GM12878 (cell line): ENCODE results near the gene CLN6. TPM values are rescaled to one million over a fixed set of nuclear protein-coding genes. Genes with fewer than 3 reads are reported as not detected.

ENCODE experiments used
- ATAC-seq: fragments of 200-7000 bp; cut with Tn5 transposase; 3 replicates; pipeline ENCODE4 v1.9.1; 2020; ENCODE audit warnings: mild to moderate bottlenecking, moderate library complexity
- BruUV-seq: library from RNA; stranded (reverse); fragments of 400-500 nt; replicated peaks from 2 replicates; lab custom pipeline; 2021; lab: Mats Ljungman, UMichigan
- CTCF ChIA-PET: fragments of 300-600 bp; sonication (Branson Sonifier 250); formaldehyde crosslinking; extraction: SDS; loops from one replicate; lab custom pipeline; 2021; ENCODE audit warnings: inconsistent platforms; lab: Yijun Ruan, JAX
- POLR2A ChIA-PET: fragments of 350-600 bp; formaldehyde crosslinking; extraction: SDS; loops from one replicate; lab custom pipeline; 2021; ENCODE audit warnings: inconsistent platforms; lab: Charles Lee
- RAD21 ChIA-PET: fragments of 300-600 bp; sonication (Branson Sonifier 250); formaldehyde crosslinking; loops from one replicate; lab custom pipeline; 2023; ENCODE audit warnings: antibody characterized with exemption; ENCODE audit not compliant: unreplicated experiment; lab: Charles Lee
- SMC1A ChIA-PET: fragments of 300-600 bp; sonication (Branson Sonifier 250); formaldehyde crosslinking; loops from one replicate; lab custom pipeline; 2023; ENCODE audit not compliant: unreplicated experiment, uncharacterized antibody; lab: Charles Lee
- DNase-seq: peaks from one replicate; pipeline ENCODE4 v3.0.0-alpha.2; 2011; ENCODE audit warnings: low read depth, low spot score
- FAIRE-seq: peaks from 3 replicates; lab custom pipeline; 2011; peaks lifted over from hg19 to GRCh38; lab: Jason Lieb, UNC
- H2AFZ ChIP-seq: 2 replicates; pipeline ENCODE4 v1.6.0; 2011; ENCODE audit warnings: low read depth, low read length, control low read depth; ENCODE audit not compliant: control insufficient read depth
- H3K27ac ChIP-seq: 2 replicates; pipeline ENCODE4 v1.5.1; 2011; ENCODE audit warnings: control low read depth; ENCODE audit not compliant: control insufficient read depth, insufficient read depth
- H3K27me3 ChIP-seq, 2 experiments: replicated peaks in 1 of 2; 2 replicates each; pipeline versions ENCODE4 v1.6.0 to v1.6.1; 2011; ENCODE audit warnings: low read length in 1 of 2; ENCODE audit not compliant: control insufficient read depth in 2 of 2, insufficient read depth in 2 of 2
- H3K36me3 ChIP-seq, 2 experiments: 2 replicates each; pipeline ENCODE4 v1.5.1; 2011; ENCODE audit warnings: low read length in 1 of 2; ENCODE audit not compliant: control insufficient read depth in 2 of 2, insufficient read depth in 2 of 2
- H3K4me1 ChIP-seq: 2 replicates; pipeline ENCODE4 v1.6.1; 2011; ENCODE audit warnings: mild to moderate bottlenecking, low read length, moderate library complexity, mixed read lengths; ENCODE audit not compliant: control insufficient read depth, insufficient read depth
- H3K4me2 ChIP-seq: 2 replicates; pipeline ENCODE4 v1.6.0; 2011; ENCODE audit warnings: control low read depth; ENCODE audit not compliant: control insufficient read depth, insufficient read depth
- H3K4me3 ChIP-seq: fragments of 200-600 bp; sonication (generic); 2 replicates; pipeline ENCODE4 v1.5.1; 2016
- H3K79me2 ChIP-seq: 2 replicates; pipeline ENCODE4 v1.6.0; 2011; ENCODE audit warnings: low read length; ENCODE audit not compliant: control insufficient read depth, insufficient read depth
- H3K9ac ChIP-seq: 2 replicates; pipeline ENCODE4 v1.8.0; 2011; ENCODE audit warnings: low read length, control low read depth, mixed read lengths; ENCODE audit not compliant: control insufficient read depth, insufficient read depth
- H3K9me3 ChIP-seq: replicated peaks from 3 replicates; pipeline ENCODE4 v1.5.1; 2011; ENCODE audit warnings: mild to moderate bottlenecking, low read length; ENCODE audit not compliant: control insufficient read depth, insufficient read depth
- H4K20me1 ChIP-seq: 2 replicates; pipeline ENCODE4 v1.6.0; 2011; ENCODE audit not compliant: control insufficient read depth, insufficient read depth
- CBFB ChIP-seq: IDR thresholded peaks from 2 replicates; pipeline ENCODE4 v1.6.1; 2016; ENCODE audit warnings: antibody characterized with exemption, low read depth
- CHD4 ChIP-seq: fragments of 200-600 bp; sonication (generic); IDR thresholded peaks from 2 replicates; pipeline ENCODE4 v1.6.1; 2016; ENCODE audit warnings: mild to moderate bottlenecking
- FOS ChIP-seq: IDR thresholded peaks from 3 replicates; pipeline ENCODE4 v1.6.1; 2011; ENCODE audit warnings: borderline replicate concordance; ENCODE audit not compliant: insufficient read length; ENCODE audit errors: extremely low read depth
- HDAC2 ChIP-seq: fragments of 200-600 bp; sonication (generic); IDR thresholded peaks from 2 replicates; pipeline ENCODE4 v1.6.1; 2017
- JUNB ChIP-seq: IDR thresholded peaks from 2 replicates; pipeline ENCODE4 v1.6.1; 2016; ENCODE audit warnings: antibody characterized with exemption, mild to moderate bottlenecking
- MTA3 ChIP-seq: IDR thresholded peaks from 2 replicates; pipeline ENCODE4 v1.6.1; 2012; ENCODE audit warnings: low read length, inconsistent platforms, borderline replicate concordance
- NFYB ChIP-seq: IDR thresholded peaks from 2 replicates; pipeline ENCODE4 v1.6.1; 2011; ENCODE audit warnings: low read depth, mild to moderate bottlenecking, low read length, improper control_type of control experiment, moderate library complexity; ENCODE audit not compliant: insufficient read depth
- SMAD1 ChIP-seq: fragments of 450-650 bp; IDR thresholded peaks from 2 replicates; pipeline ENCODE4 v1.6.1; 2018; ENCODE audit warnings: mild to moderate bottlenecking, low read depth; ENCODE audit not compliant: partially characterized antibody
- TAF1 ChIP-seq: IDR thresholded peaks from 2 replicates; pipeline ENCODE4 v1.6.1; 2011; ENCODE audit warnings: mild to moderate bottlenecking, low read depth, low read length, borderline replicate concordance
- WRNIP1 ChIP-seq: IDR thresholded peaks from 2 replicates; pipeline ENCODE4 v1.6.1; 2011; ENCODE audit warnings: low read depth, low read length, improper control_type of control experiment, borderline replicate concordance
- YY1 ChIP-seq: IDR thresholded peaks from 2 replicates; pipeline ENCODE4 v1.6.1; 2011; ENCODE audit warnings: low read depth, mild to moderate bottlenecking, low read length
- ZBED1 ChIP-seq: IDR thresholded peaks from 2 replicates; pipeline ENCODE4 v1.6.1; 2016; ENCODE audit warnings: borderline replicate concordance
- WGBS: methylation state at CpG from one replicate; pipeline ENCODE4 v1.1.6; 2016; ENCODE audit warnings: low lambda C conversion rate; ENCODE audit not compliant: insufficient replicate concordance, insufficient coverage; ENCODE audit errors: missing lambda C conversion rate; 5-methylcytosine and 5-hydroxymethylcytosine counted together
- in situ Hi-C: fragments of 300-500 bp; cut with MboI; formaldehyde crosslinking; loops from 9 replicates; pipeline ENCODE4 v1.14.3; 2018; ENCODE audit warnings: mixed read lengths
- intact Hi-C: fragments of 100-400 bp; cut with micrococcal nuclease; formaldehyde crosslinking; loops from one replicate; pipeline ENCODE4 v1.14.2; 2022; ENCODE audit not compliant: unreplicated experiment
- polyA plus RNA-seq, 11 experiments: library from polyadenylated mRNA; depleted of rRNA in 4 of 11; unstranded in 6 of 11; stranded (reverse) in 5 of 11; fragments of >200 nt; fragmentation: Nextera tagmentation in 4 of 11; fragmentation: Illumina TruSeq in 1 of 11; extraction: Ambion mirVana in 4 of 11; extraction: Trizol in 1 of 11; gene quantifications; 1 replicate in 1 of 11; 2 replicates in 10 of 11; pipeline versions ENCODE4 v1.2.1 to v1.2.3, GENCODE V29; 2011 to 2016; ENCODE audit warnings: inconsistent platforms in 2 of 11, missing spikeins in 2 of 11, low read depth in 1 of 11
- total RNA-seq, 4 experiments: library from RNA; depleted of rRNA in 3 of 4; stranded (reverse); fragments of >200 nt in 3 of 4; fragmentation: Illumina TruSeq in 1 of 4; extraction: Trizol in 1 of 4; gene quantifications; 2 replicates each; pipeline versions ENCODE4 v1.2.1 to v1.2.3, GENCODE V29; 2013 to 2021
- TF ChIP-seq, protein P1 (sequence below): fragments of 450-650 bp; IDR thresholded peaks from 2 replicates; pipeline ENCODE4 v1.6.1; 2016; ENCODE audit warnings: mild to moderate bottlenecking
- TF ChIP-seq, protein P2 (sequence below): fragments of 150-350 bp; IDR thresholded peaks from 2 replicates; pipeline ENCODE4 v1.6.1; 2016; ENCODE audit warnings: low read depth, low read length
- TF ChIP-seq, protein P3 (sequence below): IDR thresholded peaks from 2 replicates; pipeline ENCODE4 v1.6.1; 2012; ENCODE audit warnings: improper control_type of control experiment, low read depth, low read length; ENCODE audit not compliant: insufficient replicate concordance

Gene CLN6
- total and polyA plus RNA-seq, 10 of the 15 experiments (the other 5 are each of a cell fraction or from before 2014, with no cell fraction given), result 0.74 to 69.0 (median 30.3) TPM

DNA sequence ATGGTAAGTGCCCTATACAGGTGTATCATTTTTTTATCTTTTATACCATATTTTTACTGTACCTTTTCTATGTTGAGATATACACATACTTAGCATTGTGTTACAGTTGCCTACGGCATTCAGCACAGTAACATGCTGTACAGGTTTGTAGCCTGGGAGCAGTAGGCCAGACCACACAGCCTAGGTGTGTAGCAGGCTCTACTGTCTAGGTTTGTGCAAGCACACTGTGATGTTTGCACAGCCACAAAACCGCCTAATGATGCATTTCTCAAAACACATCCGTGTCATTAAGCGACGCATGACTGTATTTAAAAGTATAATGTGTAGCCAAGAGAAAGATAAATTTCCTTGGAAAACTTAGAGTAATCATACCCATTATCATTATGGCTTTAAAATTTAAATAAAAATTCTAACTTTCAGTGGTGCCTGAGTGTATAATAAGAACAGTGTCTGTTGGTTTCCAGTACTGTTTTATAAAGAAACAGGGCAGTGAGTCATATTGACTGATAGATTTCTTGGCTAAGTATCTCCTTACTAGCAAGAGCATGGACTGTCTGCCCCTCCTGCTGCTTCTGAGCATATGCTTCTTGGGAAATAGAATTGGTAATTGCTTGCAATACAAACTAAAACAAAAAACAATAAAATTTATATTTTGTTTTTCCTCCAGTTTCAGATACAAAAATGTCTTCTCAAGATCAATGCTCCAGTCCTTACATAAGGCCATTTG is 42.7 kb downstream of the CLN6 start:
- no peak for DNase-seq
- Histone ChIP-seq H3K36me3 (peaks cover 7 to 29% of the 10 kb centered on the region in 2 experiments), H4K20me1 (no peaks in the 10 kb centered on the region), H2AFZ (no peak overlapping the region), H3K9me3 (no peaks in the 10 kb centered on the region), H3K27ac (no peak overlapping the region), H3K79me2 (no peaks in the 10 kb centered on the region), H3K4me2 (no peak overlapping the region), H3K9ac (no peak overlapping the region), H3K27me3 (no peaks in the 10 kb centered on the region), H3K4me3 (no peak overlapping the region), H3K4me1 (peaks cover 17% of the 10 kb centered on the region)
- POLR2A ChIA-PET, result no interaction called here
- intact Hi-C loops (no loop called here), in situ Hi-C loops (no loop called here)
- no peak for ATAC-seq
- CTCF ChIA-PET, result no interaction called here
- 84% methylated on average over 5 of the region's 5 CpGs for WGBS
- FAIRE-seq, result no peak
- BruUV-seq, result no TSS peak
- SMC1A ChIA-PET, result interaction anchor here (1.4 to 1.6 kb wide), 2 partner anchors 9 to 12 kb away, joined by 3 to 4 read pairs; no protein-coding TSS in a partner anchor
- RAD21 ChIA-PET, result no interaction called here
- TF ChIP-seq CBFB (no peak), YY1 (no peak), HDAC2 (no peak), FOS (no peak), ZBED1 (no peak), SMAD1 (no peak), MTA3 (no peak), JUNB (no peak), CHD4 (no peak), TAF1 (no peak), NFYB (no peak), WRNIP1 (no peak)
- TF ChIP-seq, protein P1, sequence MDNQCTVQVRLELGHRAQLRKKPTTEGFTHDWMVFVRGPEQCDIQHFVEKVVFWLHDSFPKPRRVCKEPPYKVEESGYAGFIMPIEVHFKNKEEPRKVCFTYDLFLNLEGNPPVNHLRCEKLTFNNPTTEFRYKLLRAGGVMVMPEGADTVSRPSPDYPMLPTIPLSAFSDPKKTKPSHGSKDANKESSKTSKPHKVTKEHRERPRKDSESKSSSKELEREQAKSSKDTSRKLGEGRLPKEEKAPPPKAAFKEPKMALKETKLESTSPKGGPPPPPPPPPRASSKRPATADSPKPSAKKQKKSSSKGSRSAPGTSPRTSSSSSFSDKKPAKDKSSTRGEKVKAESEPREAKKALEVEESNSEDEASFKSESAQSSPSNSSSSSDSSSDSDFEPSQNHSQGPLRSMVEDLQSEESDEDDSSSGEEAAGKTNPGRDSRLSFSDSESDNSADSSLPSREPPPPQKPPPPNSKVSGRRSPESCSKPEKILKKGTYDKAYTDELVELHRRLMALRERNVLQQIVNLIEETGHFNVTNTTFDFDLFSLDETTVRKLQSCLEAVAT, result no peak
- TF ChIP-seq, protein P2, sequence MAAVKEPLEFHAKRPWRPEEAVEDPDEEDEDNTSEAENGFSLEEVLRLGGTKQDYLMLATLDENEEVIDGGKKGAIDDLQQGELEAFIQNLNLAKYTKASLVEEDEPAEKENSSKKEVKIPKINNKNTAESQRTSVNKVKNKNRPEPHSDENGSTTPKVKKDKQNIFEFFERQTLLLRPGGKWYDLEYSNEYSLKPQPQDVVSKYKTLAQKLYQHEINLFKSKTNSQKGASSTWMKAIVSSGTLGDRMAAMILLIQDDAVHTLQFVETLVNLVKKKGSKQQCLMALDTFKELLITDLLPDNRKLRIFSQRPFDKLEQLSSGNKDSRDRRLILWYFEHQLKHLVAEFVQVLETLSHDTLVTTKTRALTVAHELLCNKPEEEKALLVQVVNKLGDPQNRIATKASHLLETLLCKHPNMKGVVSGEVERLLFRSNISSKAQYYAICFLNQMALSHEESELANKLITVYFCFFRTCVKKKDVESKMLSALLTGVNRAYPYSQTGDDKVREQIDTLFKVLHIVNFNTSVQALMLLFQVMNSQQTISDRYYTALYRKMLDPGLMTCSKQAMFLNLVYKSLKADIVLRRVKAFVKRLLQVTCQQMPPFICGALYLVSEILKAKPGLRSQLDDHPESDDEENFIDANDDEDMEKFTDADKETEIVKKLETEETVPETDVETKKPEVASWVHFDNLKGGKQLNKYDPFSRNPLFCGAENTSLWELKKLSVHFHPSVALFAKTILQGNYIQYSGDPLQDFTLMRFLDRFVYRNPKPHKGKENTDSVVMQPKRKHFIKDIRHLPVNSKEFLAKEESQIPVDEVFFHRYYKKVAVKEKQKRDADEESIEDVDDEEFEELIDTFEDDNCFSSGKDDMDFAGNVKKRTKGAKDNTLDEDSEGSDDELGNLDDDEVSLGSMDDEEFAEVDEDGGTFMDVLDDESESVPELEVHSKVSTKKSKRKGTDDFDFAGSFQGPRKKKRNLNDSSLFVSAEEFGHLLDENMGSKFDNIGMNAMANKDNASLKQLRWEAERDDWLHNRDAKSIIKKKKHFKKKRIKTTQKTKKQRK, result no peak
- TF ChIP-seq, protein P3, sequence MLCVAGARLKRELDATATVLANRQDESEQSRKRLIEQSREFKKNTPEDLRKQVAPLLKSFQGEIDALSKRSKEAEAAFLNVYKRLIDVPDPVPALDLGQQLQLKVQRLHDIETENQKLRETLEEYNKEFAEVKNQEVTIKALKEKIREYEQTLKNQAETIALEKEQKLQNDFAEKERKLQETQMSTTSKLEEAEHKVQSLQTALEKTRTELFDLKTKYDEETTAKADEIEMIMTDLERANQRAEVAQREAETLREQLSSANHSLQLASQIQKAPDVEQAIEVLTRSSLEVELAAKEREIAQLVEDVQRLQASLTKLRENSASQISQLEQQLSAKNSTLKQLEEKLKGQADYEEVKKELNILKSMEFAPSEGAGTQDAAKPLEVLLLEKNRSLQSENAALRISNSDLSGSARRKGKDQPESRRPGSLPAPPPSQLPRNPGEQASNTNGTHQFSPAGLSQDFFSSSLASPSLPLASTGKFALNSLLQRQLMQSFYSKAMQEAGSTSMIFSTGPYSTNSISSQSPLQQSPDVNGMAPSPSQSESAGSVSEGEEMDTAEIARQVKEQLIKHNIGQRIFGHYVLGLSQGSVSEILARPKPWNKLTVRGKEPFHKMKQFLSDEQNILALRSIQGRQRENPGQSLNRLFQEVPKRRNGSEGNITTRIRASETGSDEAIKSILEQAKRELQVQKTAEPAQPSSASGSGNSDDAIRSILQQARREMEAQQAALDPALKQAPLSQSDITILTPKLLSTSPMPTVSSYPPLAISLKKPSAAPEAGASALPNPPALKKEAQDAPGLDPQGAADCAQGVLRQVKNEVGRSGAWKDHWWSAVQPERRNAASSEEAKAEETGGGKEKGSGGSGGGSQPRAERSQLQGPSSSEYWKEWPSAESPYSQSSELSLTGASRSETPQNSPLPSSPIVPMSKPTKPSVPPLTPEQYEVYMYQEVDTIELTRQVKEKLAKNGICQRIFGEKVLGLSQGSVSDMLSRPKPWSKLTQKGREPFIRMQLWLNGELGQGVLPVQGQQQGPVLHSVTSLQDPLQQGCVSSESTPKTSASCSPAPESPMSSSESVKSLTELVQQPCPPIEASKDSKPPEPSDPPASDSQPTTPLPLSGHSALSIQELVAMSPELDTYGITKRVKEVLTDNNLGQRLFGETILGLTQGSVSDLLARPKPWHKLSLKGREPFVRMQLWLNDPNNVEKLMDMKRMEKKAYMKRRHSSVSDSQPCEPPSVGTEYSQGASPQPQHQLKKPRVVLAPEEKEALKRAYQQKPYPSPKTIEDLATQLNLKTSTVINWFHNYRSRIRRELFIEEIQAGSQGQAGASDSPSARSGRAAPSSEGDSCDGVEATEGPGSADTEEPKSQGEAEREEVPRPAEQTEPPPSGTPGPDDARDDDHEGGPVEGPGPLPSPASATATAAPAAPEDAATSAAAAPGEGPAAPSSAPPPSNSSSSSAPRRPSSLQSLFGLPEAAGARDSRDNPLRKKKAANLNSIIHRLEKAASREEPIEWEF, result no peak
